Measurements from ENCODE around the gene SEPTIN6. TPM values are rescaled to one million over a fixed set of nuclear protein-coding genes. Genes with fewer than 3 reads are reported as not detected.

Gene SEPTIN6
- total and polyA plus RNA-seq, 2 donors (not counting 1 experiment from before 2014, with no cell fraction given): 227 to 310 TPM

DNA sequence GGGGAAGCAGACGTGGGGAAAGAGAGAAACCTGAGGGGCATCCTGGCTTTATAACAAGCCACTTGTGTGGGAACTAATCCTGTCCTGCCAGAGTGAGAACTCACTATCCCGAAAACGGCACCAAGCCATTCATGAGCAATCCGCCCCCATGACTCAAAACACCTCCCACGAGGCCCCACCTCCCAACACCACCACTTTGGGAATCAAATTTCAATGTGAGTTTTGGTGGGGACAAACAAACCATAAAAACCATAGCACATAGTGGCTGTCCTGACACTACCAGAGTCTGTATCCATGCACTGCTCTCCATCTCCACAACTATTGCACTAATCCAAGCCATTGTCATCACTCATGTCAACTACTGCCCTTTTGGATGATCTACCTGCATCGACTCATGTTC, 28.5 kb upstream of the SEPTIN6 start:
- Histone ChIP-seq H3K27ac (ENCODE audit: low read length in 2 of 2) (no peak overlapping the region), H4K20me1 (ENCODE audit: control insufficient read depth, insufficient read depth, low read length, poor library complexity, severe bottlenecking) (no peaks in the 10 kb centered on the region), H3K36me3 (replicated peaks in 1 of 2; ENCODE audit: control extremely low read depth in 1 of 2, control insufficient read depth in 1 of 2, extremely low read depth in 1 of 2, insufficient read depth in 2 of 2, low read length in 1 of 2) (no peaks in the 10 kb centered on the region), H3K4me1 (ENCODE audit: control insufficient read depth in 2 of 2, insufficient read depth in 2 of 2, low read length in 2 of 2) (no peaks in the 10 kb centered on the region), H3K4me3 (ENCODE audit: control extremely low read depth in 1 of 5, extremely low read depth in 1 of 5, insufficient read depth in 1 of 5, low read depth in 2 of 5, low read length in 4 of 5) (no peak overlapping the region), H3K9ac (ENCODE audit: low read length) (no peak overlapping the region), H3K9me3 (ENCODE audit: control extremely low read depth in 1 of 3, control insufficient read depth in 2 of 3, insufficient read depth in 1 of 3, low read length in 2 of 3) (no peaks in the 10 kb centered on the region), H3K79me2 (ENCODE audit: control insufficient read depth, insufficient read depth, low read length) (no peaks in the 10 kb centered on the region), H3K4me2 (replicated peaks; ENCODE audit: low read depth, low read length, poor library complexity, severe bottlenecking) (no peak overlapping the region), H3K27me3 (replicated peaks in 1 of 4; ENCODE audit: control extremely low read depth in 1 of 4, control insufficient read depth in 3 of 4, insufficient read depth in 4 of 4, low read length in 3 of 4) (no peaks in the 10 kb centered on the region), H2AFZ (ENCODE audit: insufficient read depth, low read depth, low read length, poor library complexity, severe bottlenecking) (no peak overlapping the region)
- H3K9me3 Mint-ChIP-seq (ENCODE audit: insufficient read depth): no peaks in the 10 kb centered on the region
- WGBS (ENCODE audit: insufficient coverage): 88% methylated on average over 2 of the region's 6 CpGs
- TF ChIP-seq EZH2 (IDR thresholded peaks at IDR 0.05; ENCODE audit: borderline replicate concordance, insufficient read depth, low read depth, low read length, poor library complexity, severe bottlenecking): no peak
- TF ChIP-seq, protein P1, sequence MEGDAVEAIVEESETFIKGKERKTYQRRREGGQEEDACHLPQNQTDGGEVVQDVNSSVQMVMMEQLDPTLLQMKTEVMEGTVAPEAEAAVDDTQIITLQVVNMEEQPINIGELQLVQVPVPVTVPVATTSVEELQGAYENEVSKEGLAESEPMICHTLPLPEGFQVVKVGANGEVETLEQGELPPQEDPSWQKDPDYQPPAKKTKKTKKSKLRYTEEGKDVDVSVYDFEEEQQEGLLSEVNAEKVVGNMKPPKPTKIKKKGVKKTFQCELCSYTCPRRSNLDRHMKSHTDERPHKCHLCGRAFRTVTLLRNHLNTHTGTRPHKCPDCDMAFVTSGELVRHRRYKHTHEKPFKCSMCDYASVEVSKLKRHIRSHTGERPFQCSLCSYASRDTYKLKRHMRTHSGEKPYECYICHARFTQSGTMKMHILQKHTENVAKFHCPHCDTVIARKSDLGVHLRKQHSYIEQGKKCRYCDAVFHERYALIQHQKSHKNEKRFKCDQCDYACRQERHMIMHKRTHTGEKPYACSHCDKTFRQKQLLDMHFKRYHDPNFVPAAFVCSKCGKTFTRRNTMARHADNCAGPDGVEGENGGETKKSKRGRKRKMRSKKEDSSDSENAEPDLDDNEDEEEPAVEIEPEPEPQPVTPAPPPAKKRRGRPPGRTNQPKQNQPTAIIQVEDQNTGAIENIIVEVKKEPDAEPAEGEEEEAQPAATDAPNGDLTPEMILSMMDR (IDR thresholded peaks at IDR 0.05): no peak
- H3K27ac Mint-ChIP-seq: no peak overlapping the region
- DNase-seq: no peak
- ChIA-PET CTCF (interaction anchor here (1.2 kb wide), 1 partner anchor 8 kb away, joined by 5 read pairs; no protein-coding TSS in a partner anchor), POLR2A (no interaction called here)
- H3K4me1 Mint-ChIP-seq: no peaks in the 10 kb centered on the region
- no peaks in the 10 kb centered on the region for H3K27me3 Mint-ChIP-seq
- H3K4me3 Mint-ChIP-seq: no peak overlapping the region
- no peak for ATAC-seq (ENCODE audit: low read depth)
- intact Hi-C loops (cut with micrococcal nuclease): no loop called here

DNA sequence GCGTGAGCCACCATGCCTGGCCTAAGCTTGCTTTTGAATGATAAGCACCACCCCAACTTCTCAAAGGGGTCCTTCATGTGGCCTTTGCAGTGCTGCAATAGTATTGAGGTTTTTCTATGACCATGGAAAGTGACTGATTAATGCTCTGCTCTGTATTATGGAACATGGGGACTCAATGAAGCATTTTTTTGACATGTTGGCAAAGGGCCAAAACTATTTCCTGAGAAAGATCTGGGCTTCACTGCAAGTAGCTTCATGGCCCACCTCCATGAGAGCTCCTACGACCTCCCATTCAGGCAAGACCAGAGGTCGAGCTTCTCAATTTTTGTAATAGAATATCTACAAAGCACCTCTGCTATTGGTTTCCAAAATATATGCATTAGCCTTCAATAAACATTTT, 16.7 kb upstream of the SEPTIN6 start:
- Mint-ChIP-seq H3K4me1 (peaks cover 4% of the 10 kb centered on the region), H3K9me3 (ENCODE audit: insufficient read depth) (no peaks in the 10 kb centered on the region), H3K4me3 (no peak overlapping the region), H3K27ac (no peak overlapping the region), H3K27me3 (no peaks in the 10 kb centered on the region)
- Histone ChIP-seq H3K4me1 (ENCODE audit: control insufficient read depth in 2 of 2, insufficient read depth in 2 of 2, low read length in 2 of 2) (no peaks in the 10 kb centered on the region), H3K4me2 (replicated peaks; ENCODE audit: low read depth, low read length, poor library complexity, severe bottlenecking) (no peak overlapping the region), H3K79me2 (ENCODE audit: control insufficient read depth, insufficient read depth, low read length) (no peaks in the 10 kb centered on the region), H3K27ac (ENCODE audit: low read length in 2 of 2) (no peak overlapping the region), H3K9me3 (ENCODE audit: control extremely low read depth in 1 of 3, control insufficient read depth in 2 of 3, insufficient read depth in 1 of 3, low read length in 2 of 3) (no peaks in the 10 kb centered on the region), H2AFZ (ENCODE audit: insufficient read depth, low read depth, low read length, poor library complexity, severe bottlenecking) (no peak overlapping the region), H3K36me3 (replicated peaks in 1 of 2; ENCODE audit: control extremely low read depth in 1 of 2, control insufficient read depth in 1 of 2, extremely low read depth in 1 of 2, insufficient read depth in 2 of 2, low read length in 1 of 2) (no peaks in the 10 kb centered on the region), H3K4me3 (ENCODE audit: control extremely low read depth in 1 of 5, extremely low read depth in 1 of 5, insufficient read depth in 1 of 5, low read depth in 2 of 5, low read length in 4 of 5) (no peak overlapping the region), H3K27me3 (replicated peaks in 1 of 4; ENCODE audit: control extremely low read depth in 1 of 4, control insufficient read depth in 3 of 4, insufficient read depth in 4 of 4, low read length in 3 of 4) (no peaks in the 10 kb centered on the region), H4K20me1 (ENCODE audit: control insufficient read depth, insufficient read depth, low read length, poor library complexity, severe bottlenecking) (no peaks in the 10 kb centered on the region), H3K9ac (ENCODE audit: low read length) (no peak overlapping the region)
- no peak for DNase-seq
- ATAC-seq (ENCODE audit: low read depth): no peak
- no CpG with 5 or more reads among the region's 3 CpGs for WGBS (ENCODE audit: insufficient coverage)
- TF ChIP-seq, protein P1 (IDR thresholded peaks at IDR 0.05): no peak
- no peak for TF ChIP-seq EZH2 (IDR thresholded peaks at IDR 0.05; ENCODE audit: borderline replicate concordance, insufficient read depth, low read depth, low read length, poor library complexity, severe bottlenecking)
- POLR2A ChIA-PET: no interaction called here
- intact Hi-C loops (cut with micrococcal nuclease): no loop called here
- CTCF ChIA-PET: interaction anchor here (0.6 to 1.5 kb wide), 2 partner anchors 11 to 125 kb away, joined by 3 read pairs; no protein-coding TSS in a partner anchor
